ENCODE data around the gene MAPKAP1.
A peak's percentile ranks its signal among the peaks of the same experiment; 100 is the strongest.

MAPKAP1 gene

GRCh38 chr9:125472926-125473701, 233.9 kb downstream of the MAPKAP1 start:
- DNase-seq, result no peak

GRCh38 chr9:125472562-125472925, 234.5 kb downstream of the MAPKAP1 start:
- DNase-seq, result no peak

- DNase-seq, result no peak
Measured at GRCh38 chr9:125470767-125471580, 236.0 kb downstream of the MAPKAP1 start.

- DNase-seq, result no peak
Measured at GRCh38 chr9:125470189-125470588, 236.8 kb downstream of the MAPKAP1 start.

- no peak for DNase-seq
Measured at GRCh38 chr9:125468646-125469045, 238.4 kb downstream of the MAPKAP1 start.

GRCh38 chr9:125467116-125467740, 239.8 kb downstream of the MAPKAP1 start:
- no peak for DNase-seq

GRCh38 chr9:125466411-125466810, 240.6 kb downstream of the MAPKAP1 start:
- DNase-seq, result no peak

- DNase-seq, result no peak
Measured at GRCh38 chr9:125464591-125465385, 242.2 kb downstream of the MAPKAP1 start.

GRCh38 chr9:125463926-125464325, 243.1 kb downstream of the MAPKAP1 start:
- DNase-seq, result no peak

- peak in 1 of 2 experiments; percentile 14 for DNase-seq
Measured at GRCh38 chr9:125462861-125463291, 244.1 kb downstream of the MAPKAP1 start.

- DNase-seq, result no peak
Measured at GRCh38 chr9:125461636-125462190, 245.3 kb downstream of the MAPKAP1 start.

GRCh38 chr9:125460883-125461635, 245.9 kb downstream of the MAPKAP1 start:
- peak; percentile 14 to 15 for DNase-seq

GRCh38 chr9:125460346-125460745, 246.7 kb downstream of the MAPKAP1 start:
- no peak for DNase-seq

- no peak for DNase-seq
Measured at GRCh38 chr9:125457357-125457756, 249.7 kb downstream of the MAPKAP1 start.

- DNase-seq, result no peak
Measured at GRCh38 chr9:125455876-125456275, 251.1 kb downstream of the MAPKAP1 start.

GRCh38 chr9:125455132-125455531, 251.9 kb downstream of the MAPKAP1 start:
- DNase-seq, result no peak

GRCh38 chr9:125447202-125447802, 259.7 kb downstream of the MAPKAP1 start:
- no peak for DNase-seq

- DNase-seq, result peak; percentile 11 to 16
Measured at GRCh38 chr9:125446561-125447094, 260.4 kb downstream of the MAPKAP1 start.

- no peak for DNase-seq
Measured at GRCh38 chr9:125444956-125445506, 262.0 kb downstream of the MAPKAP1 start.

- no peak for DNase-seq
Measured at GRCh38 chr9:125444166-125444565, 262.8 kb downstream of the MAPKAP1 start.

- DNase-seq, result no peak
Measured at GRCh38 chr9:125443367-125443766, 263.6 kb downstream of the MAPKAP1 start.
